ENCODE data around the gene ZNF837.
A peak's percentile ranks its signal among the peaks of the same experiment; 100 is the strongest.

ZNF837 gene

DNA sequence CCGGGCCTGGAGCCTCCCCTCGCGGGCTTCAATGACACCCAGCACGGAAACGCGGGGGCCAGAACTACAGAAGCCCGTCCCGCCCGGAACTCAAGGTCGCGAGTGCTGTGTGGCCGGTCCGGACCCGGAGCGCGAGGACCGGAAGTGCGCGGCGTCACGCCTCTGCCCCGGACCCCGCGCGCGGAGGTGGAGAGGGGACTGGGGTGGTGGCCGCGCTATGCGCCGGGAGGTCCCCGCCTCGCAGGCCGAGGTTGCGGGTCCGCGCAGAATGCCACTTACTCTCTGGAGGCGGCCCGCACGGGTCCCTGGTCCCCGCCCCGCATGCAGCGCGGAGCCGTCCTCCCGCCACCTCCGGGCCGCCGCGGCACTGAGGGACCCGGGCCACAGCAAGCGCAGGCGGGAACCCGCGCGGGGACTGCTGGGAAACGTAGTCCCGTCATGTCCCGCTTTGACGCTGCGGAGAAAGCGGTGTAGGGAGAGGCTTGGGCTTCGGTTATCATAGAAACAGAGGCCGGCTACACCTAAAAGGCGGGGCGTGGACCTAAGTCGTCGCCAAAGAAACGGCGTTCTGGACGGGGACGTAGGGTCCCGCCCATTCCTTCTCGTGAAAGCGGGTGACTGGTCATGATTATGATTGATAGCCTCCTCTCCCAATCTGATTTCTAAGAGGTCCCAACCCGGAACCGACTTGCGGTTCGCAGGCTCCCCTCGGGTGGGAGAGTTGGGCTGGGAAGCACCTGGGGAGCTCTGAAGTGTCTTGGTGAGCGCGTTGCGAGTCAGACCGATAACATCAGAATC, at the start of gene ZNF837:
TSS of gene ZNF837 (minus strand) at position 369 of the 798 bp plus-strand sequence. CDS start 11,698 bp downstream, outside the sequence.
- ChIA-PET POLR2A (no interaction called here), CTCF (interaction anchor here (1.2 kb wide), 1 partner anchor 22 kb away, joined by 3 read pairs; no protein-coding TSS in a partner anchor)
- TF ChIP-seq CTCF (IDR thresholded peaks at IDR 0.05; ENCODE audit: control extremely low read depth, extremely low read depth, low read depth, missing control alignments) = no peak
- peak; percentile 96 for DNase-seq (ENCODE audit: extremely low spot score)

GRCh38 chr19:58429745-58430144, 48.9 kb upstream of the ZNF837 start:
- POLR2A ChIA-PET = interaction anchor here (1.0 kb wide), 1 partner anchor 10 kb away, joined by 3 read pairs; the partner anchor contains the start of gene ZNF132
- CTCF ChIA-PET = no interaction called here
- no peak for DNase-seq (ENCODE audit: extremely low spot score)
- no peak for TF ChIP-seq CTCF (IDR thresholded peaks at IDR 0.05; ENCODE audit: control extremely low read depth, extremely low read depth, low read depth, missing control alignments)

DNA sequence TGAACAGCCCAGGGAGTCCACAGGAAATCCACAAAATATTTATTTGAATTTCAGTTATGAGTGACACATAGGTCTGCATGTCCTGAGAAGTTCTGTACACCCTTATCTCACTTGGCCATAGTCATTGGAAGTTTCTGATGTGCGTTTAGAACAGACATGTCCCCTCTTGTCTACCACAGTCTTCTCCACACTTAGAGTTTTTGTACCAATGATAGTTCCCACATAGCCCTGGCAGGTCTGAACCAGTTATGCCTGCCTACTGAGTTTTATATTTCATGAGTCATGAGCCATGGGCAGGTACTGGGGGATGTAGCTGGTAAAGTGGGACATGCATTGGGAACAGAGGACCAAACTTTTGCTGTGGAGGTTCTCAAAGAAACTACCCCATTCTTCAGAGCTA, 47.8 kb upstream of the ZNF837 start:
- TF ChIP-seq CTCF (IDR thresholded peaks at IDR 0.05; ENCODE audit: control extremely low read depth, extremely low read depth, low read depth, missing control alignments) = no peak
- CTCF ChIA-PET = no interaction called here
- POLR2A ChIA-PET = interaction anchor here (1.0 kb wide), 1 partner anchor 11 kb away, joined by 3 read pairs; the partner anchor contains the start of gene ZNF132

GRCh38 chr19:58417071-58417470, 36.2 kb upstream of the ZNF837 start:
- DNase-seq (ENCODE audit: extremely low spot score) = no peak
- ChIA-PET POLR2A (no interaction called here), CTCF (interaction anchor here (1.3 to 1.4 kb wide), 2 partner anchors 9 to 15 kb away, joined by 3 to 4 read pairs; no protein-coding TSS in a partner anchor)
- no peak for TF ChIP-seq CTCF (IDR thresholded peaks at IDR 0.05; ENCODE audit: control extremely low read depth, extremely low read depth, low read depth, missing control alignments)

More for the DNA sequence above, 47.8 kb upstream of the ZNF837 start:
- DNase-seq (ENCODE audit: extremely low spot score) = no peak

DNA sequence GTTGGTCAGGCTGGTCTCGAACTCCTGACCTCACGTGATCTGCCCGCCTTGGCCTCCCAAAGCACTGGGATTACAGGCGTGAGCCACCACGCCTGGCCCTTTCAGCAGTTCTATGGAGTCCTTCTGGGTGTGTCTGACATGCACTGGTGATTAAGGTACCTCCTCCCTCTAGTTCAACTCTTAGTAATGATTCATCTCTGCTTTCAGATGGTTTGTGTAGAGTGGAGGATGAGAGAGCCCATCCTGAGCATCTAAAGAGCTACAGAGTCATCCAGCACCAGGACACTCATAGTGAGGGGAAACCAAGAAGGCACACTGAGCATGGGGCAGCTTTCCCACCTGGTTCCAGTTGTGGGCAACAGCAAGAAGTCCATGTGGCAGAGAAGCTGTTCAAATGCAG, 35.8 kb upstream of the ZNF837 start:
- no peak for TF ChIP-seq CTCF (IDR thresholded peaks at IDR 0.05; ENCODE audit: control extremely low read depth, extremely low read depth, low read depth, missing control alignments)
- DNase-seq (ENCODE audit: extremely low spot score) = no peak
- POLR2A ChIA-PET = no interaction called here
- CTCF ChIA-PET = interaction anchor here (1.3 to 1.4 kb wide), 2 partner anchors 10 to 103 kb away, joined by 3 to 4 read pairs; partner anchors contain the start of gene ZBTB45

DNA sequence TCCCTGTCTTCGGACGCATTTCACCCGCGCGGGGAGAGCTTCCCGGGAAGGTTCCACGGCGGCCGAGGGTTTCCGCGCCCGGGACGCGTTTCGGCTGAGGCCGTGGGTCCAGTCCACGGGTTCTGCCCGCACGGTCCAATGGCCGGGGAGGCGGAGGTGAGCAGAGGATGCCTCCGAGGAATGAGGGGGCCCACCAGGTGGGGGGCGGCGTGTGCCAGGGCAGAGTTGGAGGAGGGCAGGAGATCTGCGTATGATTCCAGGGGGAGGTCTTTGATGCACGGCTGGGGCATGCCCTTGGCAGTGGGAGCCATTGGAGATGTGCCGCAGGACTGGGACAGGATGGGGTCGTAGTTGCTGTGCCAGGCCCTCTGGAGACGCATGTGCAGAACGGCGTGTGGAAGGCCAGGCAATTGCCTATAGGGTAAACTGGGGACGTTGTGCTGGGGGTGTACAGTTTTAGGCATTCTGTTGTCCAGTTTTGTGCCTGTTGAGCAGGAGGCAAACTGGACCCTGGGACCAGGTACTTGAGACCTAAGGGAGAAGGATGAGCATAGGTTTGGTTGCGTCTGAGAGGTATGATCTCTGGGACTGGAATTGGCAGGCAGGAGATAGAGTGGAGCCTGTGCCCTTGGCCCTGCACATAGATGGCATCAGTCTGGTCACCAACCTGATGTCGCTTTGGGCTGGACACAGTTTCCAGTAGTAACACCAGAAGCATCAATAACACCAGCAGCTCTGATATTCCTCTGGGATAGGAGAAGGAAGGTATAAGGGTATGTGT, 28.4 kb upstream of the ZNF837 start:
- TF ChIP-seq CTCF (IDR thresholded peaks at IDR 0.05; ENCODE audit: control extremely low read depth, extremely low read depth, low read depth, missing control alignments) = peak; percentile 1
- CTCF ChIA-PET = interaction anchor here (0.8 to 1.4 kb wide), 3 partner anchors 12 to 172 kb away, joined by 3 to 4 read pairs (median 3); no protein-coding TSS in a partner anchor
- no peak for DNase-seq (ENCODE audit: extremely low spot score)

More for the DNA sequence above, 28.4 kb upstream of the ZNF837 start:
- POLR2A ChIA-PET = interaction anchor here (0.6 to 1.0 kb wide), 2 partner anchors 17 to 32 kb away, joined by 3 to 4 read pairs; no protein-coding TSS in a partner anchor

Measured in GM10248 (cell line).